Ishikawa (cell line): Measurements from ENCODE around the gene PHKG2.

Experiments used
- CEBPB ChIP-seq: IDR thresholded peaks from 2 replicates; pipeline ENCODE4 v1.6.1; 2012
- EP300 ChIP-seq: IDR thresholded peaks from 2 replicates; pipeline ENCODE4 v1.6.1; 2012; ENCODE audit warnings: borderline replicate concordance
- NFIC ChIP-seq: IDR thresholded peaks from 2 replicates; pipeline ENCODE4 v1.6.1; 2012
- TF ChIP-seq, protein P1 (sequence below): IDR thresholded peaks from 2 replicates; pipeline ENCODE4 v1.6.1; 2012; ENCODE audit warnings: low read depth, mild to moderate bottlenecking
- TF ChIP-seq, protein P2 (sequence below): IDR thresholded peaks from 2 replicates; pipeline ENCODE4 v1.6.1; 2012

DNA sequence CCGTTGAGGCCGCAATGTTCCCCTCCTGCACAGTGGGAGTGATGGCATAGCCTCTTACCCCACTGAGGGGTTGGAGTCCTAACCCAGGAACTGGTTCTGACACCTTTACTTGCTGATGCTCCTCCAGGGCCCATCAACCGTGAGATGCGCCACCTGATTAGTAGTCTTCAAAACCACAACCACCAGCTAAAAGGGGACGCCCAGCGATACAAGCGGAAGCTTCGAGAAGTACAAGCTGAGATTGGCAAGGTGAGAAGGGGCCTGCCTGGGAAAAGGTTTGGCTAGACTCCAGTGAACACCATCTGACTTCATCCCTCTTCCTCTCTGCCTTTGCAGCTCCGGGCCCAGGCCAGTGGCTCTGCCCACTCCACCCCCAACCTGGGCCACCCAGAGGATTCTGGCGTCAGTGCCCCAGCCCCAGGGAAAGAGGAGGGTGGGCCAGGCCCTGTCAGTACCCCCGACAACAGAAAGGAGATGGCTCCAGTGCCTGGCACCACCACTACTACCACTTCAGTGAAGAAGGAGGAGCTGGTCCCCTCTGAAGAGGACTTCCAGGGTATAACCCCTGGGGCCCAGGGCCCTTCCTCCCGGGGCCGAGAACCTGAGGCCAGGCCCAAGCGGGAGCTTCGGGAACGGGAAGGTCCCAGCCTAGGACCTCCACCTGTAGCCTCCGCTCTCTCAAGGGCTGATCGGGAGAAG is 19.7 kb downstream of the PHKG2 start:
- TF ChIP-seq CEBPB (no peak), EP300 (no peak), NFIC (no peak)
- TF ChIP-seq, protein P1, sequence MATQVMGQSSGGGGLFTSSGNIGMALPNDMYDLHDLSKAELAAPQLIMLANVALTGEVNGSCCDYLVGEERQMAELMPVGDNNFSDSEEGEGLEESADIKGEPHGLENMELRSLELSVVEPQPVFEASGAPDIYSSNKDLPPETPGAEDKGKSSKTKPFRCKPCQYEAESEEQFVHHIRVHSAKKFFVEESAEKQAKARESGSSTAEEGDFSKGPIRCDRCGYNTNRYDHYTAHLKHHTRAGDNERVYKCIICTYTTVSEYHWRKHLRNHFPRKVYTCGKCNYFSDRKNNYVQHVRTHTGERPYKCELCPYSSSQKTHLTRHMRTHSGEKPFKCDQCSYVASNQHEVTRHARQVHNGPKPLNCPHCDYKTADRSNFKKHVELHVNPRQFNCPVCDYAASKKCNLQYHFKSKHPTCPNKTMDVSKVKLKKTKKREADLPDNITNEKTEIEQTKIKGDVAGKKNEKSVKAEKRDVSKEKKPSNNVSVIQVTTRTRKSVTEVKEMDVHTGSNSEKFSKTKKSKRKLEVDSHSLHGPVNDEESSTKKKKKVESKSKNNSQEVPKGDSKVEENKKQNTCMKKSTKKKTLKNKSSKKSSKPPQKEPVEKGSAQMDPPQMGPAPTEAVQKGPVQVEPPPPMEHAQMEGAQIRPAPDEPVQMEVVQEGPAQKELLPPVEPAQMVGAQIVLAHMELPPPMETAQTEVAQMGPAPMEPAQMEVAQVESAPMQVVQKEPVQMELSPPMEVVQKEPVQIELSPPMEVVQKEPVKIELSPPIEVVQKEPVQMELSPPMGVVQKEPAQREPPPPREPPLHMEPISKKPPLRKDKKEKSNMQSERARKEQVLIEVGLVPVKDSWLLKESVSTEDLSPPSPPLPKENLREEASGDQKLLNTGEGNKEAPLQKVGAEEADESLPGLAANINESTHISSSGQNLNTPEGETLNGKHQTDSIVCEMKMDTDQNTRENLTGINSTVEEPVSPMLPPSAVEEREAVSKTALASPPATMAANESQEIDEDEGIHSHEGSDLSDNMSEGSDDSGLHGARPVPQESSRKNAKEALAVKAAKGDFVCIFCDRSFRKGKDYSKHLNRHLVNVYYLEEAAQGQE = no peak
- TF ChIP-seq, protein P2, sequence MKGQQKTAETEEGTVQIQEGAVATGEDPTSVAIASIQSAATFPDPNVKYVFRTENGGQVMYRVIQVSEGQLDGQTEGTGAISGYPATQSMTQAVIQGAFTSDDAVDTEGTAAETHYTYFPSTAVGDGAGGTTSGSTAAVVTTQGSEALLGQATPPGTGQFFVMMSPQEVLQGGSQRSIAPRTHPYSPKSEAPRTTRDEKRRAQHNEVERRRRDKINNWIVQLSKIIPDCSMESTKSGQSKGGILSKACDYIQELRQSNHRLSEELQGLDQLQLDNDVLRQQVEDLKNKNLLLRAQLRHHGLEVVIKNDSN = no peak
